ENCODE data around the gene CORT. TPM values are rescaled to one million over a fixed set of nuclear protein-coding genes. Genes with fewer than 3 reads are reported as not detected.
A peak's percentile ranks its signal among the peaks of the same experiment; 100 is the strongest.

The CORT gene
- total and polyA plus RNA-seq, 4 donors = 0.33 TPM; not detected in 3

GRCh38 chr1:10475510-10475909, 25.7 kb downstream of the CORT start:
- DNase-seq (no peak), ATAC-seq (ENCODE audit: low FRiP score) (no peak)
- no peak overlapping the region for H3K27ac ChIP-seq (ENCODE audit: low read depth in 1 of 2, low read length in 2 of 2)
- peak overlapping the region; percentile 74 to 89 for H3K4me3 ChIP-seq (ENCODE audit: low read length in 2 of 2)
- no peaks in the 10 kb centered on the region for H3K36me3 ChIP-seq (ENCODE audit: control insufficient read depth in 1 of 2, insufficient read depth in 2 of 2, low read length in 1 of 2)
- H3K4me1 ChIP-seq (ENCODE audit: control insufficient read depth in 1 of 2, insufficient read depth in 2 of 2, low read length in 2 of 2) = peaks cover 2 to 5% of the 10 kb centered on the region in 2 donors
- H3K9me3 ChIP-seq (ENCODE audit: control insufficient read depth, low read length) = no peaks in the 10 kb centered on the region
- intact Hi-C loops (cut with DNase I) = no loop called here
- peaks cover 0 to 1% of the 10 kb centered on the region in 2 donors for H3K27me3 ChIP-seq (ENCODE audit: control insufficient read depth in 1 of 2, insufficient read depth in 2 of 2, low read length in 1 of 2)
- 1 to 2% methylated on average over 13 of the region's 13 CpGs for WGBS, 2 donors

GRCh38 chr1:10479296-10479695, 29.5 kb downstream of the CORT start:
- ATAC-seq (ENCODE audit: low FRiP score) = no peak
- intact Hi-C loops (cut with DNase I) = no loop called here
- DNase-seq = no peak
- H3K36me3 ChIP-seq (ENCODE audit: control insufficient read depth in 1 of 2, insufficient read depth in 2 of 2, low read length in 1 of 2) = no peaks in the 10 kb centered on the region
- no peak overlapping the region for H3K27ac ChIP-seq (ENCODE audit: low read depth in 1 of 2, low read length in 2 of 2)
- no peak overlapping the region for H3K4me3 ChIP-seq (ENCODE audit: low read length in 2 of 2)
- no peaks in the 10 kb centered on the region for H3K9me3 ChIP-seq (ENCODE audit: control insufficient read depth, low read length)
- H3K27me3 ChIP-seq (ENCODE audit: control insufficient read depth in 1 of 2, insufficient read depth in 2 of 2, low read length in 1 of 2) = peaks cover 0 to 1% of the 10 kb centered on the region in 2 donors
- WGBS, 2 donors = 79 to 82% methylated on average over 8 of the region's 8 CpGs
- H3K4me1 ChIP-seq (ENCODE audit: control insufficient read depth in 1 of 2, insufficient read depth in 2 of 2, low read length in 2 of 2) = peaks cover 0 to 5% of the 10 kb centered on the region in 2 donors

GRCh38 chr1:10480614-10481013, 30.8 kb downstream of the CORT start:
- no peak for DNase-seq
- no peak overlapping the region for H3K4me3 ChIP-seq (ENCODE audit: low read length in 2 of 2)
- no peak overlapping the region for H3K27ac ChIP-seq (ENCODE audit: low read depth in 1 of 2, low read length in 2 of 2)
- peaks cover 0 to 1% of the 10 kb centered on the region in 2 donors for H3K4me1 ChIP-seq (ENCODE audit: control insufficient read depth in 1 of 2, insufficient read depth in 2 of 2, low read length in 2 of 2)
- no peaks in the 10 kb centered on the region for H3K9me3 ChIP-seq (ENCODE audit: control insufficient read depth, low read length)
- peaks cover 0 to 1% of the 10 kb centered on the region in 2 donors for H3K27me3 ChIP-seq (ENCODE audit: control insufficient read depth in 1 of 2, insufficient read depth in 2 of 2, low read length in 1 of 2)
- ATAC-seq (ENCODE audit: low FRiP score) = no peak
- intact Hi-C loops (cut with DNase I) = no loop called here
- H3K36me3 ChIP-seq (ENCODE audit: control insufficient read depth in 1 of 2, insufficient read depth in 2 of 2, low read length in 1 of 2) = peaks cover 0 to 1% of the 10 kb centered on the region in 2 donors
- 89% methylated on average over 2 of the region's 2 CpGs for WGBS, 2 donors

- peak in 1 of 2 donors; percentile 54 for DNase-seq
- Histone ChIP-seq H3K4me3 (ENCODE audit: low read length in 2 of 2) (no peak overlapping the region), H3K27me3 (ENCODE audit: control insufficient read depth in 1 of 2, insufficient read depth in 2 of 2, low read length in 1 of 2) (no peaks in the 10 kb centered on the region), H3K27ac (ENCODE audit: low read depth in 1 of 2, low read length in 2 of 2) (no peak overlapping the region), H3K36me3 (ENCODE audit: control insufficient read depth in 1 of 2, insufficient read depth in 2 of 2, low read length in 1 of 2) (peaks cover 0 to 1% of the 10 kb centered on the region in 2 donors), H3K4me1 (ENCODE audit: control insufficient read depth in 1 of 2, insufficient read depth in 2 of 2, low read length in 2 of 2) (no peaks in the 10 kb centered on the region), H3K9me3 (ENCODE audit: control insufficient read depth, low read length) (no peaks in the 10 kb centered on the region)
- intact Hi-C loops (cut with DNase I) = no loop called here
- no peak for ATAC-seq (ENCODE audit: low FRiP score)
- 92 to 94% methylated on average over 6 of the region's 6 CpGs for WGBS, 2 donors
These were observed 34.7 kb downstream of the CORT start for GRCh38 chr1:10484521-10484920.

- H3K27me3 ChIP-seq (ENCODE audit: control insufficient read depth in 1 of 2, insufficient read depth in 2 of 2, low read length in 1 of 2) = no peaks in the 10 kb centered on the region
- no peak overlapping the region for H3K4me3 ChIP-seq (ENCODE audit: low read length in 2 of 2)
- no peaks in the 10 kb centered on the region for H3K4me1 ChIP-seq (ENCODE audit: control insufficient read depth in 1 of 2, insufficient read depth in 2 of 2, low read length in 2 of 2)
- no peak overlapping the region for H3K27ac ChIP-seq (ENCODE audit: low read depth in 1 of 2, low read length in 2 of 2)
- peaks cover 0 to 1% of the 10 kb centered on the region in 2 donors for H3K36me3 ChIP-seq (ENCODE audit: control insufficient read depth in 1 of 2, insufficient read depth in 2 of 2, low read length in 1 of 2)
- no peak for ATAC-seq (ENCODE audit: low FRiP score)
- H3K9me3 ChIP-seq (ENCODE audit: control insufficient read depth, low read length) = no peaks in the 10 kb centered on the region
- intact Hi-C loops (cut with DNase I) = loop anchor here (5.0 to 10.0 kb wide), 3 partner anchors 57 to 455 kb away; partner anchors contain the start of gene CENPS (in 1 of the 2)
- DNase-seq = peak in 1 of 2 donors; percentile 2
- WGBS, 2 donors = 54 to 70% methylated on average over 4 of the region's 4 CpGs
These were observed 39.6 kb downstream of the CORT start for GRCh38 chr1:10489291-10490055.

GRCh38 chr1:10490286-10490970, 40.6 kb downstream of the CORT start:
- Histone ChIP-seq H3K4me3 (ENCODE audit: low read length in 2 of 2) (no peak overlapping the region), H3K27me3 (ENCODE audit: control insufficient read depth in 1 of 2, insufficient read depth in 2 of 2, low read length in 1 of 2) (no peaks in the 10 kb centered on the region), H3K4me1 (ENCODE audit: control insufficient read depth in 1 of 2, insufficient read depth in 2 of 2, low read length in 2 of 2) (no peaks in the 10 kb centered on the region), H3K36me3 (ENCODE audit: control insufficient read depth in 1 of 2, insufficient read depth in 2 of 2, low read length in 1 of 2) (no peaks in the 10 kb centered on the region), H3K9me3 (ENCODE audit: control insufficient read depth, low read length) (no peaks in the 10 kb centered on the region), H3K27ac (ENCODE audit: low read depth in 1 of 2, low read length in 2 of 2) (no peak overlapping the region)
- DNase-seq (peak in 1 of 2 donors; percentile 15), ATAC-seq (ENCODE audit: low FRiP score) (no peak)
- WGBS, 2 donors = 82 to 85% methylated on average over 12 of the region's 12 CpGs
- intact Hi-C loops (cut with DNase I) = loop anchor here (5.0 to 10.0 kb wide), 3 partner anchors 58 to 454 kb away; partner anchors contain the start of gene CENPS (in 1 of the 2)

GRCh38 chr1:10494418-10494753, 44.6 kb downstream of the CORT start:
- Histone ChIP-seq H3K27me3 (ENCODE audit: control insufficient read depth in 1 of 2, insufficient read depth in 2 of 2, low read length in 1 of 2) (no peaks in the 10 kb centered on the region), H3K4me3 (ENCODE audit: low read length in 2 of 2) (no peak overlapping the region), H3K27ac (ENCODE audit: low read depth in 1 of 2, low read length in 2 of 2) (no peak overlapping the region), H3K4me1 (ENCODE audit: control insufficient read depth in 1 of 2, insufficient read depth in 2 of 2, low read length in 2 of 2) (no peaks in the 10 kb centered on the region), H3K36me3 (ENCODE audit: control insufficient read depth in 1 of 2, insufficient read depth in 2 of 2, low read length in 1 of 2) (no peaks in the 10 kb centered on the region), H3K9me3 (ENCODE audit: control insufficient read depth, low read length) (no peaks in the 10 kb centered on the region)
- intact Hi-C loops (cut with DNase I) = loop anchor here (1.0 to 10.0 kb wide), 4 partner anchors 62 to 450 kb away; partner anchors contain the start of gene CENPS (in 2 of the 2)
- peak; percentile 10 for ATAC-seq (ENCODE audit: low FRiP score)
- DNase-seq = no peak
- WGBS, 2 donors = 80 to 85% methylated on average over 5 of the region's 5 CpGs

- 1 to 3% methylated on average over 15 of the region's 15 CpGs for WGBS, 2 donors
- ATAC-seq (ENCODE audit: low FRiP score) (peak; percentile 85), DNase-seq (peak; percentile 78 to 93)
- Histone ChIP-seq H3K36me3 (ENCODE audit: control insufficient read depth in 1 of 2, insufficient read depth in 2 of 2, low read length in 1 of 2) (no peaks in the 10 kb centered on the region), H3K4me3 (ENCODE audit: low read length in 2 of 2) (no peak overlapping the region), H3K4me1 (ENCODE audit: control insufficient read depth in 1 of 2, insufficient read depth in 2 of 2, low read length in 2 of 2) (no peaks in the 10 kb centered on the region), H3K27ac (ENCODE audit: low read depth in 1 of 2, low read length in 2 of 2) (no peak overlapping the region), H3K9me3 (ENCODE audit: control insufficient read depth, low read length) (no peaks in the 10 kb centered on the region), H3K27me3 (ENCODE audit: control insufficient read depth in 1 of 2, insufficient read depth in 2 of 2, low read length in 1 of 2) (no peaks in the 10 kb centered on the region)
- intact Hi-C loops (cut with DNase I) = loop anchor here (1.0 to 10.0 kb wide), 4 partner anchors 63 to 450 kb away; partner anchors contain the start of gene CENPS (in 2 of the 2)
These were observed 45.1 kb downstream of the CORT start for GRCh38 chr1:10494754-10495474.
